ENCODE data around the gene LEP. TPM values are rescaled to one million over a fixed set of nuclear protein-coding genes. Genes with fewer than 3 reads are reported as not detected.

Gene LEP
- total and polyA plus RNA-seq, 8 donors, result 0.05 to 0.12 TPM; not detected in 6

- Histone ChIP-seq H3K27ac (no peak overlapping the region), H3K27me3 (peaks cover 7 to 43% (median 13%) of the 10 kb centered on the region in 3 donors), H3K4me1 (peaks cover 0 to 8% (median 0%) of the 10 kb centered on the region in 4 donors), H3K36me3 (no peaks in the 10 kb centered on the region), H3K4me3 (no peak overlapping the region), H3K9me3 (peaks cover 0 to 30% (median 27%) of the 10 kb centered on the region in 4 donors)
- intact Hi-C loops (cut with DNase I; ENCODE audit: low total_unique reads), result no loop called here
- 83 to 88% (median 84%) methylated on average over 7 of the region's 7 CpGs for WGBS, 5 donors
- no peak for DNase-seq
- TF ChIP-seq POLR2AphosphoS5 (IDR thresholded peaks at IDR 0.05), result no peak
- TF ChIP-seq EP300 (IDR thresholded peaks at IDR 0.05), result no peak
- no peak for TF ChIP-seq POLR2A (IDR thresholded peaks at IDR 0.05)
- TF ChIP-seq, protein P1, sequence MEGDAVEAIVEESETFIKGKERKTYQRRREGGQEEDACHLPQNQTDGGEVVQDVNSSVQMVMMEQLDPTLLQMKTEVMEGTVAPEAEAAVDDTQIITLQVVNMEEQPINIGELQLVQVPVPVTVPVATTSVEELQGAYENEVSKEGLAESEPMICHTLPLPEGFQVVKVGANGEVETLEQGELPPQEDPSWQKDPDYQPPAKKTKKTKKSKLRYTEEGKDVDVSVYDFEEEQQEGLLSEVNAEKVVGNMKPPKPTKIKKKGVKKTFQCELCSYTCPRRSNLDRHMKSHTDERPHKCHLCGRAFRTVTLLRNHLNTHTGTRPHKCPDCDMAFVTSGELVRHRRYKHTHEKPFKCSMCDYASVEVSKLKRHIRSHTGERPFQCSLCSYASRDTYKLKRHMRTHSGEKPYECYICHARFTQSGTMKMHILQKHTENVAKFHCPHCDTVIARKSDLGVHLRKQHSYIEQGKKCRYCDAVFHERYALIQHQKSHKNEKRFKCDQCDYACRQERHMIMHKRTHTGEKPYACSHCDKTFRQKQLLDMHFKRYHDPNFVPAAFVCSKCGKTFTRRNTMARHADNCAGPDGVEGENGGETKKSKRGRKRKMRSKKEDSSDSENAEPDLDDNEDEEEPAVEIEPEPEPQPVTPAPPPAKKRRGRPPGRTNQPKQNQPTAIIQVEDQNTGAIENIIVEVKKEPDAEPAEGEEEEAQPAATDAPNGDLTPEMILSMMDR (IDR thresholded peaks at IDR 0.05), result no peak
Observed at GRCh38 chr7:128243273-128243672, 2.2 kb downstream of the LEP start.

GRCh38 chr7:128244861-128245260 lies 3.8 kb downstream of the LEP start:
- intact Hi-C loops (cut with DNase I; ENCODE audit: low total_unique reads), result no loop called here
- 81 to 90% (median 87%) methylated on average over 3 of the region's 3 CpGs for WGBS, 5 donors
- peaks cover 7 to 41% (median 13%) of the 10 kb centered on the region in 3 donors for H3K27me3 ChIP-seq
- H3K36me3 ChIP-seq, result no peaks in the 10 kb centered on the region
- H3K9me3 ChIP-seq, result peaks cover 0 to 16% (median 11%) of the 10 kb centered on the region in 4 donors
- TF ChIP-seq POLR2AphosphoS5 (IDR thresholded peaks at IDR 0.05), result no peak
- no peak for TF ChIP-seq EP300 (IDR thresholded peaks at IDR 0.05)
- TF ChIP-seq, protein P1 (IDR thresholded peaks at IDR 0.05), result no peak
- no peak for TF ChIP-seq POLR2A (IDR thresholded peaks at IDR 0.05)
- no peak overlapping the region for H3K27ac ChIP-seq
- DNase-seq, result no peak
- H3K4me3 ChIP-seq, result no peak overlapping the region
- peaks cover 0 to 8% (median 0%) of the 10 kb centered on the region in 4 donors for H3K4me1 ChIP-seq

GRCh38 chr7:128247108-128247507 lies 6.0 kb downstream of the LEP start:
- no peak for TF ChIP-seq POLR2AphosphoS5 (IDR thresholded peaks at IDR 0.05)
- TF ChIP-seq, protein P1 (IDR thresholded peaks at IDR 0.05), result no peak
- no peak for TF ChIP-seq POLR2A (IDR thresholded peaks at IDR 0.05)
- no peak for TF ChIP-seq EP300 (IDR thresholded peaks at IDR 0.05)
- WGBS, 5 donors, result 76 to 87% (median 81%) methylated on average over 5 of the region's 5 CpGs
- H3K4me3 ChIP-seq, result no peak overlapping the region
- H3K36me3 ChIP-seq, result no peaks in the 10 kb centered on the region
- H3K27me3 ChIP-seq, result peaks cover 0 to 18% (median 0%) of the 10 kb centered on the region in 3 donors
- no peaks in the 10 kb centered on the region for H3K9me3 ChIP-seq
- no peaks in the 10 kb centered on the region for H3K4me1 ChIP-seq
- intact Hi-C loops (cut with DNase I; ENCODE audit: low total_unique reads), result no loop called here
- no peak overlapping the region for H3K27ac ChIP-seq
- no peak for DNase-seq

DNA sequence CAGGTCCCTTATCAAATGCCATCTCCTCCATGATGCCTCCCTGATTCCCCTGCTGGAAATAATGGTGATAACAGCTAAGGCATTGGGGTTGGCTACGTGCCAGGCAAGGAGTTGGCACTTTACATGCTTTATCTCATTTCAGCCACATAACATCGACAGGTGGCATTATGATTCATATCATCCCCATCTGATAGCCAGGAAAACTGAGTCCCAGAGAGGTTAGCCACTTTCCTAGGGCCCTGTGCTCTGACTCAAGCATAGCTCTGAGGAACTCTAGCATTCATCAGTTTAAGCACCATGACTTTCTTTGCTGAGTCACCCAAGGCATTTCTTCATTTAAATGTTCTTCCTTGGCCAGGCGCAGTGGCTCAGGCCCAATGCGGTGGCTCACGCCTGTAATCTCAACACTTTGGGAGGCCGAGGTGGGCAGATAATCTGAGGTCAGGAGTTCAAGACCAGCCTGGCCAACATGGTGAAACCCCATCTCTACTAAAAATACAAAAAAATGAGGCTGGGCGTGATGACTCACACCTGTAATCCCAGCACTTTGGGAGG lies 6.6 kb downstream of the LEP start:
- 60 to 72% (median 70%) methylated on average over 7 of the region's 7 CpGs for WGBS, 5 donors
- TF ChIP-seq POLR2A (IDR thresholded peaks at IDR 0.05), result no peak
- no peak for TF ChIP-seq EP300 (IDR thresholded peaks at IDR 0.05)
- TF ChIP-seq, protein P1 (IDR thresholded peaks at IDR 0.05), result no peak
- TF ChIP-seq POLR2AphosphoS5 (IDR thresholded peaks at IDR 0.05), result no peak
- Histone ChIP-seq H3K36me3 (no peaks in the 10 kb centered on the region), H3K4me3 (no peak overlapping the region), H3K27me3 (peaks cover 0 to 12% (median 0%) of the 10 kb centered on the region in 3 donors), H3K27ac (no peak overlapping the region), H3K9me3 (no peaks in the 10 kb centered on the region), H3K4me1 (no peaks in the 10 kb centered on the region)
- DNase-seq, result no peak
- intact Hi-C loops (cut with DNase I; ENCODE audit: low total_unique reads), result no loop called here
